Measurements from ENCODE around the gene CRACR2B.

The CRACR2B gene

DNA sequence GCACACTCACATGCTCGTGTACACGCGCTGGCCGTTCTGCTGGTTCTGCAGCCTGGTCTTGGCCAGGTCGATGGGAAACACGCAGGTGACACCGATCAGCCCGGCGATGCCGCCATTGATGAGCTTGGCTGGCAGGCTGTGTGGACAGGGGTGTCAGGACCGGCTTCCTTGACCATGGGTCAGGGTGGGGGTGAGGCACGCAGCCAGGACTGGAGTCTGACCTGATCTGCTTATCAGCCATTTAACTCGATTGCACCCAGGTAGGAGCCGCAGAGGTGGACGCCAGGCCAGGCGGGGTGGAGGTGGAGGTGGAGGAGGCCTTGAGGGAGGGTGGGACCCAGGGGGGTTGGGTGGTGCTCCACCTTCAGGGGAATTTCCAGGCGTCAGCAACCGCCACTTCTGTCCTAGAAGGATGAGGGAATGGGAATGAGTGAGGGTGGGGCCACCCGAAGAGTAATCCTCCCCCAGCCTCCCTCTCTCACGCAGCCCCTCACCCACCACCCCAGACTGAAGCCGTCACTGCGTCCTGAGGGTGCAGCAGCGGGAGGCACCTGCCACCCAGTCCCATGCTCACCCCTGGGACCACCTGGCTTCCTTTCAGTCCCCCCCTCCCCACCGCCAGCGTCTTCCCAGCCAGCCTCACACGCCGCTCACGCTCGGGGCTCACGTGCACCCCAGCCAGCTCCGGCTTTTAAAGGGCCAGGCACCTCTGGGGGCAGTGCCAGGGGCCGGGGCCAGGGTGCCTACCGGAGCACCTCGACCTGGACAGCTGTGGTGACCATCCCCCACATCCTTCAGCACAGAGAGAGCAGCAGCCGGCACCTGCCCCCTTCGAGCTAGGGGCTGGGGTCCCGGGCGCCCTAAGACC is 32.7 kb upstream of the CRACR2B start:
- DNase-seq, result no peak

DNA sequence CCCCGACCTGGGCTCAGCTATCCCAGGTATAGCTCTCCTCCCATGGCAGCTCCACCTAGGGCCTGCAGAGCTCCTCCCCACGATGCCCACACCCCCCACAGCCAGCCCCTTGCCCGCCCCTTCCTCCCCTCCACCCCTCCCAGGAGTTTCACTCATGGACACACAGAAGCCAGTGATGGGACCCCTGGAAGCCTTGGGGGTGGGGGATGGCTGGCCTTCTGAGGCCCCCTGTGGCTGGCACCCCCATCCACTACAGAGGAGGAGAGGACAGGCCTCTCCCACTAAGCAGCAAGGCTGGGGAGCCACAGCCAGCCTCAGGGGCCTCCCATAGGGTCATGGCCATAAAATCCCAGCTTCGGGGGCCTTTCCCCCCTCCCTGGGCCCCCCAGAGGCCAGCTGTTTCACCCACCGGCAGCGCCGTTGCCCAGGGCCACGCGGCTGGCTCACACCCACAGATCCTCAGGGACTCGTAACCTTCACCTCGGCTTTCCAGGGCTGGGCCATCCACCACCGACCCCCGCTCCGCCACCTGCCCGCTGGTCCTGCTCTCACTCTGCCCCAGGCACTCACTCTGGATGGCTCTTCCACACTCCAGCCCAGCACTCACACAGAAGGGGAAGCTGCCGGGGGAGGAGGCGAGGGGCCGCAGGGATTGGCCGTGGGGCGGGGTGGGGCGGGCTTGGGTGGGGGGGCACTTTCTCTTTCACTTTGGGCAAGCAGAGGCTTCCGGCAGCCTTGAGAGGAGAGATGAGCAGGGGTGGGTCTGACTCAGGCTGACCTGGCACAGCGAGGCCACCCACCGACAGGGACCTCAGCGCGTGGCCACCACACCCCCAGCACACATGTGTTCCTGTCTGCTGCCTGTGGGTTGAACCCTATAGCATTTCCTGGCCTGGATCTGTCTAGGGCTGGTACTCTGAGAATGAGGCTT is 31.8 kb upstream of the CRACR2B start:
- peak; percentile 27 to 38 for DNase-seq

DNA sequence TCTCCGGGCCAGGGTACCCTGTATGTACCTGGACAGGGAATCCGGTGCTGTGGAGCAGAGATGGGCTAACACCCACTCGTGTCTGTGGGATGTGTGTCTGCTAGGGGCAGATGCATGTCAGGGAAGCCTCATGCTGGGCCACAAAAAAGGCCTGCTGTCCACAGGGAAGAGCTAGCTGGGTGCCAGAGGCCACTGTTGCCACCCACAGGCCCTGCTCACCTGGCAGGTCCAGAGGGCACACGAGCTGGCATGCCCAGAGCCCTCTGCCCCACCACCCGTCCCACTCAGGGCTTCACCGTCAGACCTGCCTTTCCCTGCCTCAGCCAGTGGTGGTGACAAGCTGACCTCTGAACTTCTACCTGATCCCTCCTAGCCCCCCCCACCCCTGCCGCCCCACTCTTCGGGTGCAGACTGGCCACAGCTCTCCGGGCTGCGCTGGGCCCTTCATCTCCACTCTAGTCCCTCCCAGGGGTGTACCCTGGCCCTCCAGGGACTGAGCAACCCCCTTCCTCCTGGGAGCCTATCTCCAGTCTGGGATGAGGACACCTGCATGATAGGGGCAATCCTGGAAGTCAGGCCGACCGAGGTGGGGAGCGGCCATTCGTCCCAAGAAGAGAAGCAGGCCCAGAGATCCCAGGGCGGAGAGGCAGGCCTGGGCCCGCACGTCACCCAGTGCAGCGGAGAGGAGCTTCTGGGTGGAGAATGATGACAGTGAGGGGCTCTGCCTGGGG is 31.0 kb upstream of the CRACR2B start:
- no peak for DNase-seq

DNA sequence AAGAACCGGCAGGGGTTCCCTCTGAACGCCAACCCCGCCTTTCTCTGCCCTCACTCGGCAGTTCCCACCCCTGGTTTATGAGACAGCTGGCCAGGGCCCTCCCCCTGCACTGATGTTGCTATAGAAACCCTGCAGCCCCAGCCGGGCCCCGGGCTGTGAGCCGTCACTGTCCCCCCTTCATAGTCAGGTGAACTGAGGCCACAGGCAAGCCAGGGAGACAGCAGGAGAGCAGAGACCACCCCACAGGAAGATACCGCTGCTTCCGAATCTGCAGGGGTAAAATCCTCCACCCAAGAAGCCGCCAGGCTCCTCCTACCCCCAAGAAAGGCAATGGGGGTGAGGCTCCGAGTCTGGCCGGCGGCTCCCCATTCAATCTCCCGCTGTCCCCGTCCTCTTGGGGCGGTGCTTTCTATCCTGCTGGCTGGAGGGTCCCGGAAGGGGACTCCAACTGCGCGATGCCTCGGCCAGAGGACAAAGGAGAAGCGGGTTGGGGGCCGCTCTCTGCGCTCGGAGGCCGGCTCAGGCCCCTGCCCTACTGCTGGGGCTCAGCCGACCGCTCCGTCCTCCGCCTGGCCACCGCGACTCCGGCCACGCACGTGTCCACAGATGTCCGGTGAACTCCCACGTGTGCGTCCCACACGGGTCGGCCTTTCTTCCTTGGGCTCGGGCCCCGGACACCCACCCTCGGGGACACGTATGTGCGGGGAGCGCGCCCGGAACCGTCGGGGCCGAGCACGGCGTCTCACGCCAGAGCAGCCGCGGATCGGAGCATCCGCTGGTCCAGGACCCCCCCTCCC is 30.2 kb upstream of the CRACR2B start:
- peak; percentile 68 to 72 for DNase-seq

DNA sequence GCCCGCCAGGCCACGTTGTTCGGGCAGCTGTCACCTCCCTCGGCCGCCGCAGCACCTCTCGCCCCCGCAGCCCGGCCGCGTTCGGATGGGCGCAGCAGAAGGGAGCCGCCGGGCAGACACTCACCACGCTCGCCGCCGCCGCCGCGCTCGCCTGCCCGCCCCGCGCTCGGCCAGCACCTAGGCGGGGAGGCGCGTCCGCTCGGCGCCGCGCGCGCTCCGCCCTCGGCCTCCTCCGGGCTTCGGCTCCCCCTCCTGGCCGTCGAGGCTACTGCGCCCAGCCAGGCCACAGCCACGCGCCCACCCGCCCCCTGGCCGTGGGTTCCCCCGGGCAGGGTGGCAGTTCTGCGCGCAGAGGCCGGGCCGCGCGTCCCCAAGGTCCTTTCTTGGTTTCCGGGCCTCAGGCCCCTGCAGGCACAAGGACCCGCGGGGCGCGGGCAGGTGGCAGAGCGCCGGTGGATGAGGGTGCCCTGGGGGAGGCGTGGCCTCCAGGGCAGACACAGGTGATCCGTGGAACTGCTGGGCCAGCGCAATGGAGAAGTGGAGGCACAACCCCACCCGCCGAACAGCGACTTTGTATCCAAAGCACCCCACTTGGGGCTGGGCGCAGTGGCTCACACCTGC is 29.5 kb upstream of the CRACR2B start, which contains the start of gene SLC25A22:
SLC25A22 (minus strand) TSS at position 189 of the 621 bp plus-strand sequence. CDS start 3,275 bp downstream, outside the sequence.
- peak; percentile 60 to 68 for DNase-seq

DNA sequence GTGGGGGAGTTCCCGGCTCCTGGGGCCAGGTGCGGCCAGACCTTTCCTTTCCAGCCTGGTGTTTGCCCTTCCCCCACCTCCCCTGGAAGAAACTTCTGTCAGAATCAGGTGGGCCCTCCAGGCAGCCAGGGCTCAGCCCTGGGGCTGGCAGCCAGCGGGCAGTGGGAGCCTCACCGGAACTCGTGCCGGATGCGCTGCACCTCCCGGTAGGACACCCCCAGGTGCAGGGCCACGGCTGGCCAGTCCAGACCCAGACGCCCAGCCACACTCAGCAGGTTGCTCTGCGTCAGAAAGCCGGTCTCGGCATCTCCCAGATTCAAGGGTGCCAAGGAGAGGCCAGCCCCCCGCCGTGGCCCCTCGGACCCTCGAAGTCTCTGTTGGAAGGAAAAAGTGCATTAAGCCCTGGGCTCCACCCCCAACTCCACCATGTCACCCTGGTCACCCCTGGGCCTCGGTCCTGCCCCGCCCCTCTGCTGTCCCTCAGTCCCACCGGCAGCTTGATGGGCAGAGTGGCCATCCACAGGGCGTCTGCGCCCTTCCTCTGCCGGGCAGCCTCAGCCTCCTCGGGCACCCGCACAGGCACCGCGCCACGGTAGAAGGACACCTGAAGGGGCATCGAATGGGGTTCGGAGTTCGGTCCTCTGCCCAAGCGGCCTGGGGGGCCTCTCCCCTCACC is 27.9 kb upstream of the CRACR2B start:
- DNase-seq, result no peak

DNA sequence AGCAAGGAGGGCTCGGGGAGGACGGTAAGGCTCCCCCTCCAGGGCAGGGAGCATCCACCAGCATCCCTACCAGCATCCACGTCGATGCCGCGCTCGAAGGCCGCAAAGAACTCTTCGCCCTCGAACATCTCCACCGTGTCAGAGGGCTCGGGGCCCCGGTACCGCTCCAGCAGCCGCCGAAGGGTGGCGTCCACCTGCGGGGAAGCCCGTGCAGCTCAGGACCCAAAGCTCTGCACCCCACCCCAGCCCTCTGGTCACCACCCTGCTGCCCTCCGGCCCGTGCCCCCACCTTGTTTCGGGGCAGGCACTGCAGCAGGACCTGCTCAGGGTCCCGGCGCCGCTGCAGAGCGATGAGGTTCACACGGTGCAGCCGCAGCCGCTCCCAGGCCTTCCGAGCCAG is 27.2 kb upstream of the CRACR2B start:
- DNase-seq, result no peak

DNA sequence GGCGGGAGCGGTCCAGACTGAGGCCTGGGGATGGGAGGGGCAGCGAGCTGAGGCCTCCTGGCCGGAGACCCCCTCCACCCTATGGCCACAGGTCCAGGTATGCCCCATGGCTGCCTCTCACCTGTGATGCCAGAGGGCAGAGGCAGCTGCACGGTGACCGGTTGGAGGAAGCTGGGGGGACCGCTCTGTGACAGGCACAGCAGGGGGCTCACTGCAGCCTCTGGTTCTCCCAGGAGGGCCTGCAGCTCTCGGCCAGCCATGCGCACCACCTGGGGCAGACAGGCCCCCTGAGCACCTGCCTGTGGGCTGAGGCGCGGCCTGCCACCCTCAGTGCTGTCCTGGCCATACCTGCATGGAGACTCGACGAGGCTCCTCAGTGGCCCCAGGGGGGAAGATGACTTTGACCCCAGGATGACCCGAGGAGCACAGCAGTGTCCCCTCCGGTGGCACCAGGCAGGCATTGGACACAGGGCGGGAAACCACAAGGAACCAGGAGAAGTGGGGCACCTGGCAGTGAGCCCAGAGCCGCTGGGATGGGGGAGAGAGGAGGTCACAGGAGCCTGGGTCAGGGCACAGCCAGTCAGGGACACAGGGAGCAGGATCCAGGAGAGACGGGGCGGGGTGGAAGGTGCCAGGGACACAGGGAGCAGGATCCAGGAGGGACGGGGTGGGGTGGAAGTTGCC is 26.5 kb upstream of the CRACR2B start:
- DNase-seq, result no peak

DNA sequence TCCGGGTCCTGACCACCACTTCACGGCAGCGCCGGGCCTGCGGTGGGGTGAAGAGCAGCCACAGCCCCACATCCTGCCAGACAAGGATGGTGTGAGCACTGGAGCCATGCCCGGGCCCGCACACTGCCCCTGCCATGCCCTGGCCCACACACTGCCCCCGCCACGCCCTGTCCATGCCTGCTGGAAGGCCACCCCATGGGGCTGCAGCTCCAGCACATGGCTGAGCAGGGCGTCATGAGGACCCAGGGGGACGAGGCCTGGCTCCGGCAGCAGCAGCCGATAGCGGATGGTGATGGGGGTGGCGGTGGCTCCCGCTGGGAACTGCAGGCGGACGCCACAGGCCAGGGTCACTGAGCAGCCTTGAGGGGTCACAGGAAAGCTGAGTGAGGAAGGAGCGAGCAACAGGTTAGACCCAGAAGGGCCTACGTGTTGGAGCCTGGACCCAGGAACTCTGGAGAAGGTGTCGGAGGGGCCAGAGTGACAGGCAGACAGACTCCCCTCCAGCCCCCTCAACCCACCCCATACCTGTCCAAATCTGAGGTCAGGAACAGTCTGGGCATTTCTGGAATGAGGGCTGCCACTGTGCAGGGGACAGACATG is 25.6 kb upstream of the CRACR2B start:
- DNase-seq, result no peak

DNA sequence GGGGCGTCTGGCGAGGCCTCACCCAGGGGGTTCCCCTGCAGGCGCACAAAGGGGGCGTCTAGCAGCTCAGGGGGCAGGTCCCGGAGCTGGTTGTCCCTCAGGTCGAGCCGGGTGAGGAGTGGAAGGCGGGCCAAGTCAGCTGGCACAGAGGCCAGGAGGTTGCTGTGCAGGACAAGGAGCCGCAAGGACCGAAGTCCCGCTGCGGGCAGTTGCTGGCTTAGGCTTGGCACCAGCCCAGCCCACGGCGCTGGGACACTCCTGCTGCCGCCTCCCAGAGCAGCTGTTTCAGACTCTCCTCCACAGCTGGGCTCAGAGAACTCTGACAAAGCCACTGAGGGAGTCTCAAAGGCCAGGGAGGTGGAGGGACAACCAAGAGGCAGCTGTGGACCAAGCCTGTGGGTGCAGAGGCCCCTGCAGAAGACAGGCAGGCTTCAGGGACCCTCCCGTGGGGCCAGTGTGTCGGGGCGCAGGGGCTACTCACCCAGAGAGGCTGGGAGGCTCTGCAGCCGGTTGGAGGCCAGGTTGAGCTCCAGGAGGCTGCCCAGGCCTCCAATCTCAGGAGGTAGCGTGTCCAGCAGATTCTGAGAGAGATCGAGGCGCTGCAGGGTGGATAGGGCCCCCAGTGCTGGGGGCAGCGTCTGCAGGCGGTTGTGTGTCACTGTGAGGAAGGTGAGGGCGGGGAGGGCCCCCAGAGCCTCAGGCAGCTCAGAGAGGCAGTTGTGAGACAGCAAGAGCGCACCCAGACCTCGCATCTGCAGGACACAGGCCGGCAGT is 24.8 kb upstream of the CRACR2B start:
- no peak for DNase-seq

DNA sequence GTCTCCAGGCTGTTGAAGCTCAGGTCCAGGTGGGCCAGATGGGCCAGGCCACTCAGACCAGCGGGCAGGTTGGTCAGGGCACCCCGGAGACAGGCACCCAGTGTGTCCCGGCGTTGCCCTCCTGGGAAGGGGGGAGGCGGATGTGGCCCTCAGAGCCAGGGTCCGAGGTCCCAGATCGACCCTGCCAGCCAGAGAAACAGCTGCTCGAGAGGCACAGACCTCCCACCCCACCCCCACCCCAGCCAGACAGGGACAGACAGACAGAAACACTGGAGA is 24.3 kb upstream of the CRACR2B start:
- DNase-seq, result no peak

DNA sequence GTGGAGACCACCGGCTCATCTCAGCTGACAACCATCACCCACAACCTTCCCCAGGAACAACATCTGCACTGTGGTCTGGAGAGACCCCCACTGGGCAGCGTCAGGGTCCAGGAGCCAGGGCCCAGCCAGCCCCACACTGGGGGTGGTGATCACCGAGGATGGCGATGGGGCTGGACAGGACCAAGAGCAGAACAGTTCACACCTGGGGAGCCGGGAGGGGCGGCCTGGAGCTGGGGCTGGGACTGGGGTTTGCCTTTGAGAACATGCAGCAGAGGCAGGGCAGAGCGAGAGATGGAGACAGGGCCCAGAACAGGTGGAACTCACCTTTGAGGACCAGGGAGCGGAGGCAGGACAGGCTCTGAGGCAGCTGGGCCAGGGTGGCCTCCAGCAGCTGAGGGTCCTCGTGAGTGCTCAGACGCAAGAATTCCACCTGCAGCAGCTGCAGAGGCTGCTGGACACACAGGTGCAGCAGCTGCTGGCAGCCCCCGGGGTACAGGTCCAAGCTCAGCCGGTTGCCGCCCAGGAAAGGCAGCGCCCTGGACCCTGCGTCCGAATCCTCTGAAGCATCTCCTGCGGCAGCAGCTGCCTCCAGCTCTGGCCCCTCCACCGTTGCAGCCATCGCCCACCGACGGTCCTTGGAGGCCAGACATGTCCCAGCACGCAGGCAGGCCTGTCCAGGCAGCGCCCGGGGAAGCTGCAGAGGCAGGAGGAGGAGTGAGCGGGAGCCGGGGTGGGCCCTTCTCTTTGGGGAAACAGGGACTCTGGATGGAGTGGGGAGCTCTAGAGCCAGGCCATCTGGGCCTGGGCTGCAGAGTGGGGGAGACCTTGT is 23.7 kb upstream of the CRACR2B start:
- no peak for DNase-seq

DNA sequence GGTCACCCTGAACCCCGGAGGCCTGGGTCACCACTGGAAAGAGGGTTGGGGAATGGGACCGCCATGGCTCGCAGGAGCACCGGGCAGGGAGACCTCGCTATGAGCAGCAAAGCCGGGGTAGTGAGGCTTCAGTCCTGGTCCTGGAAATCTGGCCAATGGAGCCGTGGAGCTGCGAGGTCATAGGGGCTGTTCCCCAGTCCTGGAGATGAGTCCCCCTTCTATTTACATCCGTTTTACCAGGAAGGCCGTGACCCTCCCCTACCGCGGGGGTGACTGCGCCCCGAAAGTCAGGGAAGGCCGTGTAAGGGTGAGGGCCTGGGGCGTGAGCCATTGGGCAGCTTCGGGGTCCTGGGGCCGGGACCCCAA is 23.1 kb upstream of the CRACR2B start:
- no peak for DNase-seq

DNA sequence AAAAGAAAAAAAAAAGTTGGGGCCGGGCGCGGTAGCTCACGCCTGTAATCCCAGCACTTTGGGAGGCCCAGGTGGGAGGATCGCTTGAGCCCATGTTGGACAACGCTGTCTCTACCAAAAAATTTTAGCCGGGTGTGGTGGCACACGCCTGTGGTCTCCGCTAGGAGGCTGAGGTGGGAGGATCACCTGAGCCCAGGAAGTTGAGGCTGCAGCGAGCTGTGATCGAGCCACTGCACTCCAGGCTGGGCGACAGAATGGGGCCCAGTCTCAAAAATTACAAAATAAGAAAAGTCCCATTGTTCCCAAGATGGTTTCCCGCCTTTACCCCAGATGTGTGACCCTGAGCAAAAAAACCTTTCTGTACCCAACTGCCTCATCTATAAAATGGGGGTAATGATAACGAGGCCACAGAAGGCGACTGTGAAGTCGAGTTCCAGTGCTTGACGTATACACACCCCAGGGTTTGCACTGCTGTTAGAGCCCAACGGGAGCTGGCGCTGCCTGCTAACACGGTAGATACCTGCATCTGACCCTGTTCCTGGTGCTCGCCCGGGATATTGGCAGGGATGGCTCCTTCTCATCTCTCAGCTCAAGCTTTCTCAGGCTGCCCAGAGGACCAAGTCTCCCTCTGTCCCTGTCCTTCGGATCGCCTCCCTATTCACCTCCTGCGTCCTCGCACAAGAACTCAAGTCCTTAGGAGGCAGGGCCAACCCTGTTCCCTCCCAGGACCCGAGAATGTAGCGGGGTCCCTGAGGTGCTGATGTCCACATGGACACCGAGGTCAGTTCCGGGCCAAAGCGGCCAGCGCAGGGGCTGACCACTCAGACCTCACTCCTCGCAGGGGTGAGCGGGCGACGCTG is 19.1 kb upstream of the CRACR2B start:
- DNase-seq, result no peak

DNA sequence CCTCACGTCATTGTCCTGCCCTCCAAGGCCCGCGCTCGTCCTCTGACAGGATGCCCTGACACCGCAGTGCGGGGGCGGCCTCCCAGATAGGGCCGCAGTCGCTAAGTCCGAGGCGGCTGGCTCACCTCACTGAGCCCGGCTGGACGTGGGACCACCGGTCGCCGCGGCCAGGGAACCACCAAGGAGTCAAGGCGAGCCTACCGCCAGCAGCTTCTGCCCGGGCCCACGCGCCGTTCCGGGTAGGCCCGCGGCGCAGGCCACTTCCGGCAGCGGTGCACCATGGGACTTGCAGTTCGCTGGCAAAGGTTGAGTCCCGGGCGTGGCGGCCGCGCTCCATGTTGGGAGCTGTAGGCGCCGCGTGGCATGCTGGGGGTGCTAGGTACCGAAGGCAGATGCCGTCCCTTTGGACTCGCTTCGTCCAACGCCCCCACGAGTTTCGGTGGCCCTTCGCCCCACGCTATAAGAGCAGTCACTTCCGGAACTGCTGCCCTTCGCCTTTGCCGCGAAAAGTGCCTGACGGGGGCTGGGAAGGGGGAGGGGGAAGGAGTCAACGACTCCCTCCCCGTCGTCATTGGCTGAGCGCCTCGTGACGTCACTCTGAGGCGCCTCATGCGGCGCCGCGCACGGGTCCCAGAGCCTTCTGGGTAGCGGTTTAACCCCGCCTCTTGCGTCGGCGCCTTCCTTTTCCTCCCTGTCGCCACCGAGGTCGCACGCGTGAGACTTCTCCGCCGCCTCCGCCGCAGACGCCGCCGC is 18.3 kb upstream of the CRACR2B start, which contains the start of gene RPLP2:
RPLP2 (plus strand) TSS at position 681 of the 753 bp plus-strand sequence. CDS start 268 bp downstream, outside the sequence.
- peak; percentile 92 to 98 for DNase-seq

DNA sequence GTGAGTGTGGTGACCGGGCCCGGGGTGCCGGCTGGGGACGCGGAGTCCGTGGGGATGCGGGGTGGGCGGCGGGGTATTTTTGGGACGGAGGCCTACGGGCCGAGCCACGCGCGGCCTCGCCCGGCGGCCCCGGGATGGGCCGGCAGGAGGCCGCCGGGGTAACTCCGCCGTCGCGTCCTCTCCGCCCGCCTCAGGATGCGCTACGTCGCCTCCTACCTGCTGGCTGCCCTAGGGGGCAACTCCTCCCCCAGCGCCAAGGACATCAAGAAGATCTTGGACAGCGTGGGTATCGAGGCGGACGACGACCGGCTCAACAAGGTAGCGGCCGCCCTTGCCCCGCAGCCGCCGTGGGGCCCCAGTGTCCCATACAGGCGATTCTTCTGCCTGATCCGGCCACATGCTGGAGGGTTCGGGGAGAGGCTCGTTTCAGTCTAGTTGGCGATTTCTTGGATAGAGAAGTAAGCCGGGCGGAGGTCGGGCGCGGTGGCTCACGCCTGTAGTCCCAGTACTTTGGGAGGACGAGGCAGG is 17.6 kb upstream of the CRACR2B start:
- DNase-seq, result no peak

Measured in hippocampal formation (tissue), 2 donors.